Fibroblast of lung (primary cell): ENCODE results near the gene CELF3.

ENCODE experiments used
- EZH2 ChIP-seq: IDR thresholded peaks from 2 replicates; pipeline ENCODE4 v1.5.1; 2012; ENCODE audit warnings: low read length, control low read depth, mild to moderate bottlenecking; ENCODE audit errors: missing control alignments
- TF ChIP-seq, protein P1 (sequence below), 2 donors: IDR thresholded peaks in 1 of 2; conservative IDR thresholded peaks in 1 of 2; 1 replicate in 1 of 2; 2 replicates in 1 of 2; pipeline ENCODE4 v1.5.1; 2011 to 2012; ENCODE audit warnings: low read length in 2 of 2, control low read depth in 1 of 2, inconsistent platforms in 1 of 2, low read depth in 1 of 2, mild to moderate bottlenecking in 1 of 2

GRCh38 chr1:151713874-151714273 is 2.7 kb downstream of the CELF3 start:
- TF ChIP-seq, protein P1, sequence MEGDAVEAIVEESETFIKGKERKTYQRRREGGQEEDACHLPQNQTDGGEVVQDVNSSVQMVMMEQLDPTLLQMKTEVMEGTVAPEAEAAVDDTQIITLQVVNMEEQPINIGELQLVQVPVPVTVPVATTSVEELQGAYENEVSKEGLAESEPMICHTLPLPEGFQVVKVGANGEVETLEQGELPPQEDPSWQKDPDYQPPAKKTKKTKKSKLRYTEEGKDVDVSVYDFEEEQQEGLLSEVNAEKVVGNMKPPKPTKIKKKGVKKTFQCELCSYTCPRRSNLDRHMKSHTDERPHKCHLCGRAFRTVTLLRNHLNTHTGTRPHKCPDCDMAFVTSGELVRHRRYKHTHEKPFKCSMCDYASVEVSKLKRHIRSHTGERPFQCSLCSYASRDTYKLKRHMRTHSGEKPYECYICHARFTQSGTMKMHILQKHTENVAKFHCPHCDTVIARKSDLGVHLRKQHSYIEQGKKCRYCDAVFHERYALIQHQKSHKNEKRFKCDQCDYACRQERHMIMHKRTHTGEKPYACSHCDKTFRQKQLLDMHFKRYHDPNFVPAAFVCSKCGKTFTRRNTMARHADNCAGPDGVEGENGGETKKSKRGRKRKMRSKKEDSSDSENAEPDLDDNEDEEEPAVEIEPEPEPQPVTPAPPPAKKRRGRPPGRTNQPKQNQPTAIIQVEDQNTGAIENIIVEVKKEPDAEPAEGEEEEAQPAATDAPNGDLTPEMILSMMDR (conservative IDR thresholded peaks at IDR 0.05 in 1 of 2, IDR thresholded peaks at IDR 0.05 in 1 of 2; ENCODE audit: low read depth in 1 of 2, low read length in 2 of 2) = no peak
- TF ChIP-seq EZH2 = no peak
